Occipital lobe (tissue), 2 donors: ENCODE measurements around the gene GCAT. TPM values are rescaled to one million over a fixed set of nuclear protein-coding genes. Genes with fewer than 3 reads are reported as not detected.
"Not testable (repeated sequence)": the region's sequence is repeated elsewhere in the genome, so short reads cannot be mapped to it uniquely, and the experiment has no call there.

Source experiments
- DNase-seq: peaks from one replicate; lab custom pipeline; 2025; lab: John Stamatoyannopoulos, UW
- total RNA-seq: library from RNA; depleted of rRNA; stranded (reverse); fragments of >200 nt; gene quantifications from one replicate; pipeline ENCODE4 v1.2.3, GENCODE V29; 2014

GCAT gene
- total RNA-seq, 1 donor from 2014 or later = 8.3 TPM

DNA sequence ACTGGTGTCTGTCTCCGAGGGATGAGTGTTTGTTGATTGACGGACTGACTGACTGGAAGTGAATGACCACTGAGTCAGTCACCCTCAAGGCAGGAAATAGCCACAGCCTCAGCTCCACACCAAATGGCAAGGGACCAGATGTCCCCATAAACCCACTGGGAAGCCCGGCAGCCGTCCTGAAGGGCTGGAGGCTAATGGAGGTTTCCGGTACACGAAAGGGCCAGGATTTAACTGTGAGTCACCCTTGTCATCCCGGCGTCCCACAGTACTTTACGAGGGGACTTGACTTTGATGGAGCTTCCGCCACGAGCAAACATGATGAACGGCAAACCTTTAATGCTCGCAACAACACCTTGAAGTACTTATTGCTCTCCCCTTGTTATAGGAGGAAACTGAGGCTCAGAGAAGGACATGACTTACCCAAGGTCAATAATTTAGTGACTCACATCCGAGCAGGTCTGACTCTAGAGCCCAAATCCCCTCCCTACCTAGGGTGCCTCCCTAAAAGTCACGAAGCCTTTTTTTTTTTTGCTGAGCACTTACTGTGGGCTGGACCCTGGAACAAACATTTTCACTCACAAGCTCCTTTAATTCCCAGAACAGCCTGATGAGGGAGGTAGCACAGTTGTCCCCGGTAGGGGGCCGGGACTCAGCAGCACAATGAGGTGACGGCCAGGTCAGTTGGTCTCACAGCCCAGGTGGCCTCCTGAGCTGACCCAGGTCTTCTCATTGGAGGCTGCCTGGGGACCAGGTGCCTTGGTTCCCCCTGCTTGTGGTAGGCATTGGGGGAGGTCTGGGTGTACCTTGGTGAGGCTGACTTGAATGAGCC, 25.2 kb upstream of the GCAT start:
- DNase-seq = no peak

DNA sequence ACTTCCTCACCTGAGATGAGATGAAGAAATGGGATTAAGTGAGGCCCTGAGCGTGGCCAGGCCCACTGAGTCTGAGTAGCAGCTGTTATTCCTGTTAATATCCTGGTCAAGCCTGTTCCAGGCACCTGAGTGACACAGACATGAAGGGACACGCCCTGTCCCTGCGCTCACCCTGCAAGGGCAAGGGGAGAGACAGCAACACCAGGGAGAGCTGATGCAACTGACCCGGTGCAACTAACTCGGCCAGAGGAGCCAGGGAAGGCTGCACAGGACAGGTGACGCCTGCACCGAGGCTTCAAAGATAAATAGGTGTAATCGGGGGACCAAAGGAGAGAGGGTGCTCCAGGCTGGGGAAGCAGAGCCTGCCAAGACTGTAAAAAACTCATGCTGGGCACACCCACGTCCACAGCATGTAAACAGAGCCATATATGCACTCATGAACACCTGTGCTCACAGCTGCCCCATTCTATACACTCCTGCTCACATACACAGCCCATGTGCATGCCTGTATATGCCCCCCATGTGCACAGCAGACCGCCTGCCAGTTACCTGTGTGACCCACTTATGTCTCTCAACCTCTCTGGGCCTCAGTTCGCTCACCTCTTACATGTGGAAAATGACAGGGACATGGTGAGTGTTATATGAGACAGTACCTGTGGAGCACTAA, 22.8 kb upstream of the GCAT start:
- DNase-seq = no peak

DNA sequence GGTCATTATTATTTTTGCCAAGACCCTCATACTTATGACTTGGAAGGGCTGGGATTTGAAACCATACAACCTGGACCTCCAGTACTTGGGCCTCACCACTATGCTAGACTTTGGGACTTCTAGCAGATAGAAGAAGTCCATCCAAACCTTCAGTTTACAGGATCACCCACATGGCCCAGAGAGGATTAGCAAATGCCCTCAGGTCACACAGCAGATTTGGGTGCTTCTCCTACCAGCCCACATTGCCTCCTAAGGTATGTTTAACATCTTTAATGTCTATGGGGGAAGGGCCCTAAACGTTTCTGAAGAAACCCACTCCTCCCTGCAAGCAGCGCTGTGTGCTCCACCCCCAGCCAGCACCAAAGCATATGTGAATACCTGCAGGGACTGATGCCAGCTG, 17.5 kb upstream of the GCAT start:
- no peak for DNase-seq

DNA sequence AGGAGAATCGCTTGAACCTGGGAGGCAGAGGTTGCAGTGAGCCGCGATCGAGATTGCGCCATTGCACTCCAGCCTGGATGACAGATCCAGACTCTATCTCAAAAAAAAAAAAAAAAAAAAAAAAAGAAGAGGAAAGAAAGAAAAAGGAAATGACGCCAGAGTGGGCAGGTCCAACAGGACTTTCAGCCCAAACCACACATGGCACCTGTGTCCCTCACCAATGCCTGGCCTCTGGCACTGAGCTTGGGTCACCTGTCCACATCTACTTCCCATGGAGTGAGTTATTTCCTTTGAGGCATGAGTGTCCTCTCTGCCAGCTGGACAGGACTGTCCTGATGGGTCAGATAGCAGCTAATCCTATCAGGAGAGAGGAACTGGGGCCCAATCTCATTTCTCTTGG, 15.2 kb upstream of the GCAT start:
- no peak for DNase-seq

DNA sequence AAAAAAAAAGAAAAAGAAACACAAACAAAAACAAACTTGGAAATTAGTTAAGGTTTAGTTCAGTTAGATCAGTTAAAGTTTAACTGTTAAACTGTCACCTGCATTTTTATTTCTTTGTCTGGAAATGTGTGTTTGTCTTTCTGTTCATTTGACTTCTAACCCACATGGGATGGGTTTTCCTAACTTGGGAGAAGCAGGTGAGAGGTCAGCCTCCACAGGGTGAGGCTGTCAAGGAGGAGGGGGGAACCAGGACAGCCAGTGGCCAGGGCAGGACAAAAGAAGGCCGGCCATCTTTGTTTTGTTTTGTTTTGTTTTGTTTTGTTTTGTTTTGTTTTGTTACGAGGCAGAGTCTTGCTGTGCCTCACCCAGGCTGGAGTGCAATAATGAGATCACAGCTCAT, 13.4 kb upstream of the GCAT start:
- DNase-seq = no peak

DNA sequence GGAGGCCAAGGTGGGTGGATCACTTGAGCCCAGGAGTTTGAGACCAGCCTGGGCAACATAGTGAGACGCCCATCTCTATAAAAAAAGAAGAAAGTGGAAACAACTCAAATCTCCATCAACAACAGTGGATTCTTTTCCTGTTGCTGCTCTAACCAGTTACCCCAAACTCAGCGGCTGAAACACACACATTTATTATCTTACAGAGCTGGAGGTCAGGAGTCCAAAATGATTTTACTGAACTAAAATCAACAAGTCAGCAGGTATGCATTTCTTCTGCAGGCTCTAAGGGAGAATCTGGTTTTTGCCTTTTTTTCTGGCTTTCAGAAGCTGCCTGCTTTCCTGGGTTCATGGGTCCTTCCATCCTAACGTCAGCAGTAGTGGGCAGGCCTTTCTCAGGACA, 11.7 kb upstream of the GCAT start:
- DNase-seq = no peak

DNA sequence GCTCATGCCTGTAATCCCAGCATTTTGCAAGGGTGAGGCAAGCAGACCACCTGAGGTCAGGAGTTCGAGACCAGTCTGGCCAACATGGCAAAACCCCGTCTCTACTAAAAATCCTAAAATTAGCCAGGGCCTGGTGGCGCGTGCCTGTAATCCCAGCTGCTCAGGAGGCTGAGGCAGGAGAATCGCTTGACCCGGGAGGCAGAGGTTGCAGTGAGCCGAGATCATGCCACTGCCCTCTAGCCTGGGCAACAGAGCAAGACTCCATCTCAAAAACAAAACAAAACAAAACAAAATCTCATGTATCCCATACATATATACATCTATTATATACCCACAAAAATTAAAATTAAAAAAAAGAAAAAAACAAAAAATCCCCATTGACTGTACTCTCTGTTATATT, 10.5 kb upstream of the GCAT start:
- not testable (repeated sequence) for DNase-seq

DNA sequence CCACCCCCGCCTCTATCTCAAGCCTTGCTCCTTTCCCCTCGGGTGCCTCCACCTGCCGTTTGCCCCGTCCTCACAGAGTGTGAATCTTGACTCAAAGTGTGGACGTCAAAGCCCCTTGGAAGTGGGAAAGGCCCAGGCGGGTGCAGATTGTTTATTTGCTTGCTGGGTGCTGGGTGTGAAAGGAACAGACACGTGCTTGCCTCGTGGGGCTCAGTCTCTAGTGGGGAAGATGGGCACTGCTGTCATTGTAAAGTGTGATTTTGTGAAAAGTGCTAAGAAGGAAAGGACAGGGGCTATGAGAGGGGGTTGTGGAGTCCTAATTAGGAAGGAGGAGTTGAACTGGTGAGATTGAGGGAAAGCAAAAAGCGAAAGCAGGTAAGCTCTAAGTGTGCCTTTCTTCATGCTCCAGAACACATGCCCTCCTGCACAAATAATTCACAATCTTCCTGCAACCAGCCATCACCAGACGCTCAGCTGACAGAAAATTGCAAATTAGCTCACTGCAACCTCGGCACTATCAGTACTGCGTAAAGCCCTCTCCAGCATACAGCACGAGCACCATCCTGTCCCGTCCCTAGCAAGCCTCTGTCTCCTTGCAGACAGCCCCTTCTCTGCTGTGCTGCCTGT, 9.7 kb upstream of the GCAT start:
- DNase-seq = no peak

DNA sequence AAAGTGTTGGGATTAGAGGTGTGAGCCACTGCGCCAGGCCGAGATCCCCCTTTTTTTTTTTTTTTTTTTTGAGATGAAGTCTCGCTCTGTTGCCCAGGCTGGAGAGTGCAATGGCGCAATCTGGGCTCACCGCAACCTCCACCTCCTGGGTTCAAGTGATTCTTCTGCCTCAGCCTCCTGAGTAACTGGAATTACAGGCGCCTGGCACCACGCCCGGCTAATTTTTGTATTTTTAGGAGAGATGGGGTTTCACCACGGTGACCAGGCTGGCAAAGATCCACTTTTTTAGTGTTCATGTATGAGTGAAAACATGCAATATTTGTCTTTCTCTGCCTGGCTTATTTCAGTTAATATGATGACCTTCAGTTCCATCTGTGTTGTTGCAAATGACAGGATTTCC, 7.8 kb upstream of the GCAT start:
- DNase-seq = not testable (repeated sequence)

DNA sequence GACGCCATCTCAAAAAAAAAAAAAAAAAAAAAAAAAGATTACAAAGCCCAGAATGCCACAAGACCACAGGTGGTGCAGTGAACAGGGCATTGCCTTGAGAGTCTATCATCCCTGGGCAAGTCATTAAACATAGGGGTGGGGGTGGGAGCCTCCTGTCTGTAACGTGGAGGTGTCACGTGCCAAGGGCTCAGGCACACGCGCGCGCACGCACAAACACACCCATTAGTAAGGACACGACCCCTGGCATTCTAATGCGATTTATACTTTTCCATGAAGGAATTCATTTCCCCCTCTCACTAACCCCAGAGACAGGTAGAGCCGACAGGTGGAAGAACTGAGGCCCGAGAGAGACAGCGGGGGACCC, 5.8 kb upstream of the GCAT start:
- no peak for DNase-seq

DNA sequence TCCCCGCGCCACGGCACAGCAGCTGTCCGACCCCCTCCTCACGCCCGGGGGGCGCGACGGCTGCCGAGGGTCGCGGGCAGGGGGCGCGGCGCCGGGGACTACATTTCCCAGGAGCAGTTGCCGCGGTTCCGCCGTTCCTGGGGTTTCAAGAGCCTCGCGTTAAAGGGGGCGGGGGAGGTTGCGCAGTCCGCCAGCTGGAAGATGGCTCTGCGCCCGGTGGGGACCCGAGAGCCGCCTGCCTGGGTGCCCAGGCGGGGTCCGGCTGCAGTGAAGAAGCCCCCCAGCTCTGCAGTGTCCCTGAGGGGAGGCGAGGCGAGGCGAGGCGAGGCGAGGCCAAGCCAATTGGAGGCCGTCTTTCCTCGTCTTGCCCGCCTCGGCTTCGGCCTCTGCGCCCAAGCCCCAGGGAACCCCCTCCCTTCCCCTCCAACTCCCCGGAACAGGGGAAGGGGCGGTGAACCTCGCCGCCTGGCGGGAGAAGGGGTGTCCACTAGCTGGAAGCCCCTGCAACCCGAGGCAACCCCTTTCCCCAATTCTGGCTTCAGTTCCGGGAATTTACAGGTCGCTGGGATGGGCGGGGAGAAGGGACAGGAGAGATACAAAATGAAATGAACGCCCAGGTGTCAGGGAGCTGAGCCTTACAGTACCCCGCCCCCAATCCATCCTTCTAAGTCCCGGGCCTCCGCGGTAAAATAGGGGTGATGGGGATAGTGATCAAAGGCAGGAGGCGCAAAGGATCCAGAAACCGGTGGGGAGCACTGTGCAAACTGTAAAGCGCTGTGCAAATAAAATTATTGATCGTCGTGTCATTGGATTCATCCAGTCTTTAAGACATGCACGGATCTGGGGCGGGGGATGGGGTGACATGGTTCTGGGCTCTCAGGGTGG, 5.2 kb upstream of the GCAT start:
- peak; percentile 46 for DNase-seq

DNA sequence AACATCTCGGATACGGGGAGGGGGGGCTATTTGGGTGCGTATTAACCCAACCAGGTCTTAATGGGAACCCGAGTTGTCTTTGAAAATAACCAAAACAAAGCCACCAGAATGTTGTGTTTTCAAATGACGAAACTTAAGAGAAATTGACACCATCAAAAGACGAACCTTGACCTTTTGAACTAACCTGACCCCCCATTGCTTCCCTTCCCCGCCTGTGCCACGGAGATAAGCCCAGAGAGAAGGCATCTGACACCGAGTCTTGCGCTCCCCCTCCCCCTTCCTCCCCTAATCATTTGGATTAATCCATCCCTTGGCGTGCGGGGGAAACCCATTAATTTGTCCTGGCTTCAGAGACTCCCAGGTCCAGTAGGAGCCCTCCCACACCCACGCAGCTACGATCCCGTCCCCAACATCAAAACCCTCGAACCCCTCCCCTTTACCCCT, 4.5 kb upstream of the GCAT start:
- no peak for DNase-seq

DNA sequence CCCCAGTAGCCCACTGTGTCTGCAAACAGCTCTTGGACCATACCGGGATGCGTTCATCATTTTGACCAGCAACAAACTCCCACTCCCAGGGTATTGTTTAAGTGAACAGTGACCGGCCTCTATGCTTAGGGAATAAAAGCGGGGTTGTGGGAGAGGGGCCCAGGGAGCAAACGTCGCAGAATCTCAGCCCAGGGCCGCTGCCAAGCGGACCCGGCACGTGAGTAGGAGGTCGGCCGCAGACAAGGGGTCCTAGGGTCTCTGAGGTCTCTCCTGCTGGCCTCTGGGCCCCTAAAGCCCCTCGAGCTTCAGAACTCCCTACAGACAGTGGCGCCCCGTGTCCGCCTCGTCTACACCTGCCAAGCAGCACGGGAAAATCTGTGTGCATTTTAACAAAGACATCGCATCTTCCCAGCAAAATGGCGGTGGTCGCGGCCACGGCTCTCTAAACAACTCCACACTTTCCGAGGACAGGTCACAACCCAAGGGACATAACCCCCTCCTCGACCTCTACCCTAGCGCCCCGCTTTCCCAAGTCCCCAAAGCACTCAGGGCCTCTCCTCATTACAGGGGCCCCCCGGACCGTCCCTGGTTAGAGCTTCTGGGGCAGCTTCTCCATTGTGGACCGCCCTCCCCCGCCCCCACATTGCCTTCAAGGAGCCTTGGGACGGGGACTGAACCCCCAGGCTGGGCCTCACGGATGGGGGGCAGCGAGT, 3.9 kb upstream of the GCAT start:
- DNase-seq = no peak

DNA sequence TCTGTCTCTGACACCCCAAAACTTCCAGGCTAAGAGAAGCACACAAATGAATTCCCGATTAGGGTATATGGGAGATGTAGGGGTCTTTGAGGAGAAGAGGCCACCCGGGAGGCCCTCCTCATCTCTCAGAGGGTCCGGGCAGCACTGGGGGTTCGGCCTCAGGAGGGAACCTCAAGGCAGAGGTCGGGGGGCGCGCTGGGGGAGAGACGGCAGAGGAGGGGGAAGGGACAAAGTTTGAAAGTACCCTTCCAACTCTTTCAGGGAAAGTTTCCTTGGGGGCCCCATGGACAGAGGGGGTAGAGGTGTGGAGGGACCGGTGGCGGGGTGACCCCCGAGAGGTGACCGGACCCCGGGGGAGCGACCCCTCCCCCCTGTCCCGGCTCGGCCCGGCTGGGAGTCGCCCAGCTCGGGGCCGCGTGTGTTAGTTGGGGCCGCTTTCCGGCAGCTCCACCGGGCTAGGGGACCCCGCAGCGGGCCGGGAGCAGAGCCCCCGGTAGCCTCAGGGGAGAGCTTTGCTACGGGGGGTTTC, 3.3 kb upstream of the GCAT start:
- no peak for DNase-seq

DNA sequence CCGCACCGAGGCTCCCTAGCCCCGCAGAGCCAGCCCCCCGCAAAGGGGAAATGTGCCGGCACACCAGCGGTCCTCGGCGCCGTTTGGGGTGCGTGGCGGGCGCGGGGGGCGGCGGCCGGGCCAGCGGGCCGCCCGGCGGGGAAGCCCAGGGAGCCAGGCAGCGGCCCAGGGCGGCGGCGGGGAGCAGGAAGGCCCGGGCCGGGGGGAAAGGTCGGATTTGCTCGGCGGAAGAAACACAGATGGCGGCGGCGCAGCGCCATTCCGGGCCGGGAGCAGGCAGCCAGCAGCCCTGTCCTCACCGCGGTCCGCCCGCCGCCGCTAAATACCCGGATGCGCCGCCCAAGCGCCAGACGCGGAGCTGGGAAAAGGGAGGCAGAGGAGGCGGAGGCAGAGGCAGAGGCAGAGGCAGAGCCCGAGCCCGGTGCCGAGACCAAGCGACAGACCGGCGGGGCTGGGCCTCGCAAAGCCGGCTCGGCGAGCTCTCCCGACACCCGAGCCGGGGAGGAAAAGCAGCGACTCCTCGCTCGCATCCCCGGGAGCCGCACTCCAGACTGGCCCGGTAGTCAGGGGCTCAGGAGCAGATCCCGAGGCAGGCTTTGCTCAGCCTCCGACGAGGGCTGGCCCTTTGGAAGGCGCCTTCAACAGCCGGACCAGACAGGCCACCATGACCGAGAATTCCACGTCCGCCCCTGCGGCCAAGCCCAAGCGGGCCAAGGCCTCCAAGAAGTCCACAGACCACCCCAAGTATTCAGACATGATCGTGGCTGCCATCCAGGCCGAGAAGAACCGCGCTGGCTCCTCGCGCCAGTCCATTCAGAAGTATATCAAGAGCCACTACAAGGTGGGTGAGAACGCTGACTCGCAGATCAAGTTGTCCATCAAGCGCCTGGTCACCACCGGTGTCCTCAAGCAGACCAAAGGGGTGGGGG, 2.6 kb upstream of the GCAT start:
- peak; percentile 85 for DNase-seq

DNA sequence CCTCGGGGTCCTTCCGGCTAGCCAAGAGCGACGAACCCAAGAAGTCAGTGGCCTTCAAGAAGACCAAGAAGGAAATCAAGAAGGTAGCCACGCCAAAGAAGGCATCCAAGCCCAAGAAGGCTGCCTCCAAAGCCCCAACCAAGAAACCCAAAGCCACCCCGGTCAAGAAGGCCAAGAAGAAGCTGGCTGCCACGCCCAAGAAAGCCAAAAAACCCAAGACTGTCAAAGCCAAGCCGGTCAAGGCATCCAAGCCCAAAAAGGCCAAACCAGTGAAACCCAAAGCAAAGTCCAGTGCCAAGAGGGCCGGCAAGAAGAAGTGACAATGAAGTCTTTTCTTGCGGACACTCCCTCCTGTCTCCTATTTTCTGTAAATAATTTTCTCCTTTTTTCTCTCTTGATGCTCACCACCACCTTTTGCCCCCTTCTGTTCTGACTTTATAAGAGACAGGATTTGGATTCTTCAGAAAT, 1.9 kb upstream of the GCAT start:
- DNase-seq = no peak

DNA sequence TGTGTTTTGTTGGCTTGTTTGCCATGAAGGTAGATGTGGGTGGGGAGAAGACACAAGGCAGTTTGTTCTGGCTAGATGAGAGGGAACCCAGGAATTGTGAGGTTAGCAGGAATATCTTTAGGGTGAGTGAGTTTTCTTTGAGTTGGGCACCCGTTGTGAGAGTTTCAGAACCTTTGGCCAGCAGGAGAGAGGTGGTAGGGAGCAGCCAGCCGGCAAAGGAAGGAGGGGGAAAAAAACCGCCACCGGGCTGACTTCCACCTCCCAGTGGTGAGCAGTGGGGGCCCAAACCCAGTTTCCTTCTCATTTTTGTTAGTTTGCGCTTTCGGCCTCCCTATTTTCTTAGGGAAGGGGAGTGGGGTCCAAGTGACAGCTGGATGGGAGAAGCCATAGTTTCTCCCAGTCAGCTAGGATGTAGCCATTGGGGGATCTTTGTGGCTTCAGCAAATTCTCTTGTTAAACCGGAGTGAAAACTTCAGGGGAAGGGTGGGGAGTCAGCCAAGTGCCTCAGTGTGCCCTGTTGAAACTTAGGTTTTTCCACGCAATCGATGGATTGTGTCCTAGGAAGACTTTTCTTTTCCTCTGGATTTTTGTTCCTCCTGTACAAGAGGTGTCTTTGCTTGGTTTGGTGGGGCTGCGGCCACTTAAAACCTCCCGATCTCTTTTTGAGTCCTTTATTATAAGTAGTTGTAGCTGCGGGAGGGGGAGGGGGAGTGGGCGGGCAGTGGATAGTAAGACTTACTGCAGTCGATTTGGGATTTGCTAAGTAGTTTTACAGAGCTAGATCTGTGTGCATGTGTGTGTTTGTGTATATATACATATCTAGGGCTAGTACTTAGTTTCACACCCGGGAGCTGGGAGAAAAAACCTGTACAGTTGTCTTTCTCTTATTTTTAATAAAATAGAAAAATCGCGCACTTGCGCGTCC, 1.1 kb upstream of the GCAT start:
- DNase-seq = no peak

DNA sequence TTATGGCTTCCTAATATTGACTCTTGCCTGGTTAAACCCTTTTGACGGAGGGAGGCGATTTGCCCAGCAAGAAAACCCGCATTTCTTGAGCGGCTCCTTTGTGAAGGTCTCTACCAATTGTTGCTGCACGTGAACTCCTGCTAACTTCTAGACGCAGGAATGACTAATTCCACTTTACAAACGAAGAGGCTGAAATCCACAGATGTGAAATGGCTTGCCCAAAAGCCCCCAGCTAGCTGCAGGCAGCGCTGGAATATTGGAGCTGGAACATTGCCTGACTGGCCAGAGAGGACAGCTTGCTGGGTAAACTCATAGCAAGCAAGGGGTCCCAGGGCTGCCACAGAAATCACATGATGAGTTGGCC, 542 bp downstream of the GCAT start:
- DNase-seq = no peak
